Measurements from ENCODE around the gene WDR88. TPM values are rescaled to one million over a fixed set of nuclear protein-coding genes. Genes with fewer than 3 reads are reported as not detected.

Gene WDR88
- total and polyA plus RNA-seq, 2 of the 4 experiments (the other 2 are of a cell fraction): not detected

DNA sequence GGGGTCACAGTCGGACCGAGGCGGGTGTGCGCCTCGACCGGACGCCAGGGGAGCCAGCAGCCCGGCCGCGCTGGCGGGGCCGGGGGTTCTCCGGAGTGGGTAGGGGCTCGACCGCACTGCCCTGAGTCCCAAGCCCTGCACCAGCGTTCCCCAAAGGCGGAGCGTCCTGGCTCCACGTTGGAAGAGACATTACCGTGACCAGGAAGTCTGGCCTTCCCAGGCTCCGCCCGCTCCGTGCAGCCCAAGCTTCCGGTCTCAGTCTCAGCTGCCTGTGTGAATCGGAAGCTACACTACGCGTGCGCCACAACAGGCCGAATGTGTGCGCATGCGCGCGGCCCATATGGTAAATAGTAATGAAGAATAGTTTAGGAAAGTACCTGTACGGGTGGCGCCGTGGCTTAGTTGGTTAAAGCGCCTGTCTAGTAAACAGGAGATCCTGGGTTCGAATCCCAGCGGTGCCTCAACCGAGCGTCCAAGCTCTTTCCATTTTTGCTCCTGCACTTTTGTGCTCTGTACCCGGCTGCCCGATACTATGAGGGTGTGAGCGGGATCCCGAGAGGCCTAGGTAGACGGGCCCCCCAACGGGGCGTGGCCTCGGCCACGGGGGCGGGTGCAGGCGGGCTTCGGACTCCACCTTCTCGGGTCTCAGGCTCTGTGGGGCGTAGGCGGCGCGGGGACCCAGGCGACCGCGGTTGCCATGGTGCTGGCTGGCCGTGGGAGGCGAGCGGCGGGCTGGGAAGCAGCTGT is 44.9 kb downstream of the WDR88 start (continued):
- TF ChIP-seq, protein P1, sequence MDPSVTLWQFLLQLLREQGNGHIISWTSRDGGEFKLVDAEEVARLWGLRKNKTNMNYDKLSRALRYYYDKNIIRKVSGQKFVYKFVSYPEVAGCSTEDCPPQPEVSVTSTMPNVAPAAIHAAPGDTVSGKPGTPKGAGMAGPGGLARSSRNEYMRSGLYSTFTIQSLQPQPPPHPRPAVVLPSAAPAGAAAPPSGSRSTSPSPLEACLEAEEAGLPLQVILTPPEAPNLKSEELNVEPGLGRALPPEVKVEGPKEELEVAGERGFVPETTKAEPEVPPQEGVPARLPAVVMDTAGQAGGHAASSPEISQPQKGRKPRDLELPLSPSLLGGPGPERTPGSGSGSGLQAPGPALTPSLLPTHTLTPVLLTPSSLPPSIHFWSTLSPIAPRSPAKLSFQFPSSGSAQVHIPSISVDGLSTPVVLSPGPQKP (IDR thresholded peaks at IDR 0.05; ENCODE audit: borderline replicate concordance, low read depth, low read length): no peak

DNA sequence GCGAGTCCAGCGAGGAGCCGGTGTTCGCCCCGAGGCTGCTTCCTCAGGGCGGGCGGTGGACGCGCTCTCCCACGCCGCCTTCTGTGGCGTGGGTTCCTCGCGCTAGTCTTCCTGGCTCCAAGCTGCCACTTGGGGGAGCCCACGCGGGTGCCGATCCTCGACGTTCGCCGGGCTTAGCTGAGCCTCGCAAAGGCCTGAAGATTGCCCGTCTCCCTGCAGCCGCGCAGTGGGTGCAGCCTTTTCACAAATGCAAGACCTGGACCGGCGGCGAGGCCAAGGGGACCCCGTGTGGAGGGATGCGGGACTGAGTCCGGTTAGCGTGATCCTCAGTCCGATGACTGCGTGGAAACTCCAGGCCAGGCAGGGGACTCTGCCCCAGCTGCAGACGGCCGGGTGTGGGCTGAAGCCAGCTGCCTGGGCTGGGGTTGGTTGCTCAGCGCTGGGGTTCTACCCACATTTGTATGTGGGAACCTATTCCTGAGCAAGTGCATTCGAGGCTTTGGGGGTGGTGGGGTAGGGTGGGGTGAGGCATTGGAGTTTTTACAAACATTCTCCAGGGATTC is 45.6 kb downstream of the WDR88 start:
- H2AK5ac ChIP-seq (ENCODE audit: low read depth, low read length): no peak overlapping the region
- peaks cover 12% of the 10 kb centered on the region; the same call in 1 of the 2 replicates for H3K9me1 ChIP-seq (ENCODE audit: insufficient read depth, low read length)
- no peak overlapping the region for H3K18ac ChIP-seq (ENCODE audit: low read depth, low read length)
- peak overlapping the region; percentile 33 for H2AK9ac ChIP-seq (replicated peaks; ENCODE audit: low read depth, low read length, poor library complexity)
- H3K79me1 ChIP-seq (ENCODE audit: low read depth in 1 of 2, low read length in 2 of 2): peaks cover 11 to 22% of the 10 kb centered on the region in 2 experiments; a peak in 3 of 4 replicates
- H4K8ac ChIP-seq (ENCODE audit: low read depth in 2 of 2, low read length in 2 of 2): no peak overlapping the region
- H3K9me3 ChIP-seq (ENCODE audit: control insufficient read depth, insufficient read depth, low read length): no peaks in the 10 kb centered on the region
- H3K27ac ChIP-seq (ENCODE audit: insufficient read depth, low read length): peak overlapping the region; percentile 6; the same call in 1 of the 2 replicates
- H3K56ac ChIP-seq (ENCODE audit: extremely low read depth, insufficient read depth, low read length): no peak overlapping the region
- no peak overlapping the region for H4K91ac ChIP-seq (ENCODE audit: insufficient read depth, low read depth, low read length)
- dilution Hi-C loops (cut with HindIII; ENCODE audit: low sequenced_read_pairs, unreplicated experiment) (no loop called here), in situ Hi-C loops (cut with MboI; ENCODE audit: low sequenced_read_pairs) (no loop called here), intact Hi-C loops (cut with micrococcal nuclease) (loop anchor here (2.0 to 5.0 kb wide), 3 partner anchors 33 to 205 kb away; partner anchors contain the start of genes CEP89 and FAAP24)
- no peak overlapping the region for H3K4ac ChIP-seq (ENCODE audit: low read depth, low read length)
- H3K4me1 ChIP-seq (ENCODE audit: control insufficient read depth, insufficient read depth, low read length): peaks cover 10% of the 10 kb centered on the region
- peak overlapping the region; percentile 8; the same call in 1 of the 2 replicates for H3K9ac ChIP-seq (ENCODE audit: low read depth, low read length)
- H2BK20ac ChIP-seq (ENCODE audit: low read depth, low read length): no peak overlapping the region
- BruUV-seq (replicated peaks): no TSS peak
- WGBS, 2 experiments (ENCODE audit: extremely low coverage in 2 of 2, insufficient read length in 1 of 2): 1% methylated on average over 21 of the region's 38 CpGs; no CpG with 5 or more reads in 1 of the 2 experiments
- no peak overlapping the region for H2BK120ac ChIP-seq (ENCODE audit: low read depth, low read length)
- ChIA-PET CTCF (interaction anchor here (0.7 to 1.9 kb wide), 7 partner anchors 9 to 600 kb away, joined by 3 to 8 read pairs (median 3); no protein-coding TSS in a partner anchor), POLR2A (ENCODE audit: unreplicated experiment) (interaction anchor here (0.6 kb wide), 1 partner anchor 533 kb away, joined by 4 read pairs; no protein-coding TSS in a partner anchor)
- no peaks in the 10 kb centered on the region for H3K36me3 ChIP-seq (ENCODE audit: control insufficient read depth, insufficient read depth, low read length)
- H4K20me1 ChIP-seq (ENCODE audit: insufficient read depth, low read length): peaks cover 6% of the 10 kb centered on the region
- ATAC-seq (ENCODE audit: low read depth) (peak; percentile 36; the same call in 1 of the 2 replicates), DNase-seq (no peak)
- H4K5ac ChIP-seq (ENCODE audit: low read depth, low read length): no peak overlapping the region
- H3K4me2 ChIP-seq (ENCODE audit: low read depth, low read length): peak overlapping the region; percentile 88
- no peak overlapping the region for H2BK5ac ChIP-seq (ENCODE audit: low read depth, low read length, poor library complexity, severe bottlenecking)
- H3K27me3 ChIP-seq (ENCODE audit: control insufficient read depth, insufficient read depth, low read length): no peaks in the 10 kb centered on the region
- H3K23ac ChIP-seq (ENCODE audit: low read depth, low read length): no peak overlapping the region
- peak overlapping the region; percentile 42 for H3K4me3 ChIP-seq (ENCODE audit: insufficient read depth, low read depth, low read length)
- H3K14ac ChIP-seq (replicated peaks; ENCODE audit: low read depth, low read length): no peak overlapping the region; the same call in 1 of the 2 replicates
- peak overlapping the region; percentile 99 for H2AFZ ChIP-seq (replicated peaks; ENCODE audit: low read length, poor library complexity)
- no peak overlapping the region for H2BK15ac ChIP-seq (ENCODE audit: low read depth, low read length)
- no peak for TF ChIP-seq CEBPB (IDR thresholded peaks at IDR 0.05; ENCODE audit: low read depth, low read length)
- TF ChIP-seq RFX5 (IDR thresholded peaks at IDR 0.05; ENCODE audit: low read depth, low read length): no peak
- no peak for TF ChIP-seq NFE2L2 (IDR thresholded peaks at IDR 0.05; ENCODE audit: low read depth, low read length)
- TF ChIP-seq, protein P2, sequence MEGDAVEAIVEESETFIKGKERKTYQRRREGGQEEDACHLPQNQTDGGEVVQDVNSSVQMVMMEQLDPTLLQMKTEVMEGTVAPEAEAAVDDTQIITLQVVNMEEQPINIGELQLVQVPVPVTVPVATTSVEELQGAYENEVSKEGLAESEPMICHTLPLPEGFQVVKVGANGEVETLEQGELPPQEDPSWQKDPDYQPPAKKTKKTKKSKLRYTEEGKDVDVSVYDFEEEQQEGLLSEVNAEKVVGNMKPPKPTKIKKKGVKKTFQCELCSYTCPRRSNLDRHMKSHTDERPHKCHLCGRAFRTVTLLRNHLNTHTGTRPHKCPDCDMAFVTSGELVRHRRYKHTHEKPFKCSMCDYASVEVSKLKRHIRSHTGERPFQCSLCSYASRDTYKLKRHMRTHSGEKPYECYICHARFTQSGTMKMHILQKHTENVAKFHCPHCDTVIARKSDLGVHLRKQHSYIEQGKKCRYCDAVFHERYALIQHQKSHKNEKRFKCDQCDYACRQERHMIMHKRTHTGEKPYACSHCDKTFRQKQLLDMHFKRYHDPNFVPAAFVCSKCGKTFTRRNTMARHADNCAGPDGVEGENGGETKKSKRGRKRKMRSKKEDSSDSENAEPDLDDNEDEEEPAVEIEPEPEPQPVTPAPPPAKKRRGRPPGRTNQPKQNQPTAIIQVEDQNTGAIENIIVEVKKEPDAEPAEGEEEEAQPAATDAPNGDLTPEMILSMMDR (conservative IDR thresholded peaks at IDR 0.05; ENCODE audit: low read depth, low read length): peak; percentile 50
- TF ChIP-seq RCOR1 (IDR thresholded peaks at IDR 0.05; ENCODE audit: insufficient replicate concordance, low read length): peak; percentile 65
- TF ChIP-seq SMC3 (IDR thresholded peaks at IDR 0.05; ENCODE audit: low read depth, low read length): peak; percentile 49
- TF ChIP-seq RAD21 (IDR thresholded peaks at IDR 0.05; ENCODE audit: low read length): peak; percentile 52
- TF ChIP-seq MAZ (IDR thresholded peaks at IDR 0.05; ENCODE audit: borderline replicate concordance, low read depth, low read length): 0 out of 2 replicates have a peak, but pooled peaks have one; percentile 4
- TF ChIP-seq MXI1 (IDR thresholded peaks at IDR 0.05; ENCODE audit: borderline replicate concordance, low read depth, low read length): no peak

All from IMR-90 (cell line).